Inferior parietal cortex (tissue), 1 donor: ENCODE data around the gene PFKM.
A peak's percentile ranks its signal among the peaks of the same experiment; 100 is the strongest.
"Not testable (repeated sequence)": the region's sequence is repeated elsewhere in the genome, so short reads cannot be mapped to it uniquely, and the experiment has no call there.

Experiments used
- DNase-seq: peaks from one replicate; pipeline ENCODE4 v3.0.0-alpha.2; 2016; ENCODE audit errors: extremely low spot score

PFKM gene

GRCh38 chr12:48111312-48111693, 7.9 kb upstream of the PFKM start:
- not testable (repeated sequence) for DNase-seq

GRCh38 chr12:48115957-48116356, 3.2 kb upstream of the PFKM start:
- DNase-seq = no peak

GRCh38 chr12:48118284-48118871, 786 bp upstream of the PFKM start:
- no peak for DNase-seq

GRCh38 chr12:48119834-48120195, 651 bp downstream of the PFKM start:
- peak; percentile 25 for DNase-seq

GRCh38 chr12:48121522-48121921, 2.4 kb downstream of the PFKM start:
- DNase-seq = no peak

- DNase-seq = no peak
Measured at GRCh38 chr12:48122065-48122834, 3.1 kb downstream of the PFKM start.

- no peak for DNase-seq
Measured at GRCh38 chr12:48123169-48123568, 4.0 kb downstream of the PFKM start.

- DNase-seq = not testable (repeated sequence)
Measured at GRCh38 chr12:48125542-48125941, 6.4 kb downstream of the PFKM start.

GRCh38 chr12:48125985-48126384, 6.8 kb downstream of the PFKM start:
- DNase-seq = no peak

- no peak for DNase-seq
Measured at GRCh38 chr12:48126953-48127630, 7.9 kb downstream of the PFKM start.

- no peak for DNase-seq
Measured at GRCh38 chr12:48128800-48129199, 9.6 kb downstream of the PFKM start.

- no peak for DNase-seq
Measured at GRCh38 chr12:48129376-48129775, 10.2 kb downstream of the PFKM start.

GRCh38 chr12:48131517-48131916, 12.4 kb downstream of the PFKM start:
- no peak for DNase-seq

- DNase-seq = no peak
Measured at GRCh38 chr12:48132826-48133225, 13.7 kb downstream of the PFKM start.

GRCh38 chr12:48135027-48135426, 15.9 kb downstream of the PFKM start:
- DNase-seq = no peak

GRCh38 chr12:48142818-48143674, 23.9 kb downstream of the PFKM start:
- DNase-seq = no peak

GRCh38 chr12:48143898-48144297, 24.7 kb downstream of the PFKM start:
- no peak for DNase-seq

GRCh38 chr12:48145981-48146380, 26.8 kb downstream of the PFKM start:
- DNase-seq = no peak

GRCh38 chr12:48151103-48151771, 32.1 kb downstream of the PFKM start:
- no peak for DNase-seq

- DNase-seq = not testable (repeated sequence)
Measured at GRCh38 chr12:48155786-48156185, 36.6 kb downstream of the PFKM start.

GRCh38 chr12:48156652-48157017, 37.5 kb downstream of the PFKM start:
- no peak for DNase-seq
